GM18858 (cell line): ENCODE data around the gene LTBP1.

Experiments used
- ATAC-seq: cut with Tn5 transposase; IDR thresholded peaks from one replicate; pipeline ENCODE4 v1.9.1; 2021; ENCODE audit not compliant: unreplicated experiment

Gene LTBP1

GRCh38 chr2:32931945-32932709, 14.6 kb upstream of the LTBP1 start:
- ATAC-seq, result no peak

- no peak for ATAC-seq
These were observed 13.7 kb upstream of the LTBP1 start for GRCh38 chr2:32932825-32933755.

DNA sequence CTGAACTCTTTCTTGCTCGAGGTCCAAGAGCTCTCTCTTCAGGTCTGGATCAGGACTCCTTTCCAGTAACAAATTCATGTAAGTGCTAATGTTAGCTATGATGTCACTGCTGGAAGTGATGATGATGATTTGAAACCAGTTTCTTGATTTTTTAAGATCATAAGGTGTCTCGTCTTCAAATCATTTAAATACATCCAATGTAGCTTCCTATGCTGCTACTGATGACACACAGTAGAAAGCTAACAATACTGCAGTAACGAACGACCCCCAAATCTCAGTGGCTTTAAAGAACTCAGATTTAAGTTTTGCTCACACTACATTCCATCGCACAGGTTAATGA, 13.0 kb upstream of the LTBP1 start:
- no peak for ATAC-seq

GRCh38 chr2:32937602-32938448, 8.9 kb upstream of the LTBP1 start:
- ATAC-seq, result no peak

GRCh38 chr2:32938934-32939333, 7.8 kb upstream of the LTBP1 start:
- ATAC-seq, result no peak

DNA sequence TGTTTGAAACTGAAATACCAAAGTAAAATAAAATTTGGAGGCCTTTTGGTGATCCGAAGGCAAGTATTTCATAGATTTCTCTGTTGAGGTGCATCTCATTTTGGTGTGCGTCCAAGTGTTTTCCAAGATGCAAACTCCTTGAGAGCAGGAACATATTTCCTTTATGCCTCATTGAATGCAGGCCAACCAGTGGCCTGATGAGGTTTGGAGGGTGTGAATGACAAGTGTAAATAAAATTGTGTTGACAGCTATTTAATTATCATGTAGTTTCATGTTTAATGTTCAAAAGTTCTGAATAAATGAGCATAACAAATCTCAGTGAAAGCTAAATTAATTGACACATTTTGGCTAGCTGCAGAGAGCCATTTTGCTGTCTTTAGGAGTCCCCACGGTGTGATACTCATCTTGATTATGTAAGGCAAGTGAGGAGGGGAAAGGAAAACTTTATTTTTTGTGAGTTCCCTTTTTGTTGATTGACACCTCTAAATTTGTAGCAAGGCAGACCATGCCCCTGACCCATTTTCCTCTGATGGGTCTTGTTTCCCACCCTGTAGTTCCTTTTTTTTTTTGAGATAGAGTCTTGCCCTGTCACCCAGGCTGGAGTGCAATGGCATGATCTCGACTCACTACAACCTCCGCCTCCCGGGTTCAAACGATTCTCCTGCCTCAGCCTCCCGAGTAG, 6.3 kb upstream of the LTBP1 start:
- no peak for ATAC-seq

GRCh38 chr2:32941944-32942690, 4.6 kb upstream of the LTBP1 start:
- ATAC-seq, result no peak

- no peak for ATAC-seq
These were observed 3.8 kb upstream of the LTBP1 start for GRCh38 chr2:32942793-32943485.

GRCh38 chr2:32945286-32945685, 1.5 kb upstream of the LTBP1 start:
- ATAC-seq, result no peak

- ATAC-seq, result no peak
These were observed 327 bp downstream of the LTBP1 start for GRCh38 chr2:32947076-32947483.

DNA sequence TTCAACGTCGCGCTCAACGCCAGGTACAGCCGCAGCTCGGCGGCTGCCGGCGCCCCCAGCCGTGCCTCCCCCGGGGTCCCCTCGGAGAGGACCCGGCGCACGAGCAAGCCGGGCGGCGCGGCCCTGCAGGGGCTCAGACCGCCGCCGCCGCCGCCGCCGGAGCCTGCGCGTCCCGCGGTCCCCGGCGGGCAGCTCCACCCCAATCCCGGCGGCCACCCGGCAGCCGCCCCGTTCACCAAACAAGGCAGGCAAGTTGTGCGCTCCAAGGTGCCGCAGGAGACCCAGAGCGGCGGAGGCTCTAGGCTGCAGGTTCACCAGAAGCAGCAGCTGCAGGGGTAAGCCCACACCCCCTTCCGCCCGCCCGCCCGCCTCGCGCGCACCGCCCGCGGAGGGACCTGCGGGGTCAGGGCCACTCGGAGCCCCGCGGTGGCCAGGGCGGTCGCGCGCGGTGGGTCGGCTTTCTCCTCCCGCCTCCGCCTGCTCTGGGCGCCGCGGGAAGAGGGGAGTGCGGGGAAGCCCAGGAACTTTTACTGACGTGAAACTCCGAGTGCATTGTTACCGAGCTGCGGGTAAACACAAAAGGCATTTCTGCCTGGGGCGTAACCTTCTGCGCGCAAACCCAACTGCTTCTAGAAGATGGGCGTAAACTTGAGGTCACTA, 861 bp downstream of the LTBP1 start:
- no peak for ATAC-seq

DNA sequence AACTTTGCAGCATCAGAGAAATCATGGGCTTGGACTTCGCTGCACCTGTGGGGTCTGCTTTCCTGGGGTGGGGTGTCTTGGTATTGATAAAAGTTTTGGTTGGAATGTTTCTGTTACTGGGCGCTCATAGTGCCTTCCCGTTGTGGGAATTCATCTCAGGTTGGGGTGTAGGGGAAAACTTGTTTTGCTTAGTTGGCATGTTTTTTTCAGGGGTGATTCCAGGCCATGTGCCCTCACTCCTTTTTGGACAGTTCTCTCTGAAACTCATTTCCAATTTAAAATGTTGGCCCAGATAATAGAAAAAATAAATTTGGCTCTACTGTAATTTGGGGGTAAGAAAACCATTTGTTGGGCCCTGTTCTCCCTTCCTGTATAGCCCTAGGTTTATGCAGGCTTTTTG, 1.5 kb downstream of the LTBP1 start:
- no peak for ATAC-seq

GRCh38 chr2:32949260-32949659, 2.5 kb downstream of the LTBP1 start:
- no peak for ATAC-seq

- no peak for ATAC-seq
These were observed 4.9 kb downstream of the LTBP1 start for GRCh38 chr2:32951672-32952071.

GRCh38 chr2:32952761-32953476, 6.2 kb downstream of the LTBP1 start:
- ATAC-seq, result no peak

DNA sequence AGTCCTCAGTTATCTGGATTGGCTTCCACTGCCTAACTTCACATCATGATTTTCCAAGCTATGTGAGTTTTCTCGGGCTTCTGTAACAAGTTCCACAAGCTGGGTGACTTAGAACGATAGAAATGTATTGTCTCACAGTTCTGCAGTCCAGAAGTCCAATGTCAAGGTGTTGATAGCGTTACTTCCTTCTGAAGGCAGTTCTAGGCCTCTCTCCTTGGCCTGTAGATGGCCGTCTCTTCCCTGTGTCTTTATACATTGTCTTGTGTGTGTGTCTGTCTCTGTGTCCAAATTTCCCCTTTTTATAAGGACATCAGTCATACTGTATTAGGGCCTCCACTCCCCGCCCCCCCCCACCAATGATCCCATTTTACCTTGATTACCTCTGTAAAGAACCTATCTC, 7.5 kb downstream of the LTBP1 start:
- ATAC-seq, result no peak

DNA sequence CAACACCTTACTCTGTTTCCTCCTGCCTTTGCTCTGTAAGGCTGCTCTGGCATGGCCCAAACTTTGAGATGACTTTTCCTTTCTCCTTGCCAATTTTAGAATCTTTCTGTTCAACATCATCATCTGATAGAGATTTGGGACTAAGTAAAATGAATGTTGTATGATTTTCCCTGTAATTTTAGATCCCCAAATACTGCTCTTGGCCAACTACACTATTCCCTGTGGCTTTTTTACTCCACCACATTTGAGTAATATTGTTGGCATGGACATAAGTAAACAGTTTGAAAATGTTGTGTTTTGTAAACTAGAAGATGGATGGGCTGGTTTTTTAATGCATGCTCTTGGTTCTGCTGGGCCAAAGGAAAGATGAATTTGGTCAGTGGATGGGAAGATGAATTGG, 12.1 kb downstream of the LTBP1 start:
- ATAC-seq, result no peak

DNA sequence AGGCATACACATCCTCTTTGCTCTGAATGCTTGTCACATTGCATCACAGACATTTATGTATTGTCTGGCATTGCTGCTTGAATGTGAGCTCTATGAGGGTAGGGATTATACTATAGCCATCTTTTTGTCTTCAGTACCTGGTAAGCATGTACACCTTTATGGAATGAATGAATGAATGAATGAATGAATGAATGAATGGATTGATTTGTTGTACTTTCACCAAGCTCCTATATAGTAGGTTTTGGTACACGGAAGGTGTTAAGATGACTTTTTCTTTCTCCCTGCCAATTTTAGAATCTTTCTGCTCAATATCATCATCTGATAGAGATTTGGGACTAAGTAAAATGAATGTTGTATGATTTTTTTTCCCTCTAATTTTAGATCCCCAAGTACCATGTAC, 13.5 kb downstream of the LTBP1 start:
- no peak for ATAC-seq
